MM.1S (cell line): ENCODE data around the gene LRRC18.

Source experiments
- DNase-seq: peaks from one replicate; pipeline ENCODE4 v3.0.0-alpha.2; 2015
- H2AFZ ChIP-seq: fragments of 300-600 bp; sonication (generic); 2 replicates; pipeline ENCODE4 v1.6.0; 2016; ENCODE audit warnings: antibody characterized with exemption, low read length
- H3F3A ChIP-seq: fragments of 300-600 bp; sonication (generic); 2 replicates; pipeline ENCODE4 v1.6.1; 2016; ENCODE audit warnings: mild to moderate bottlenecking, antibody characterized with exemption, low read length, moderate library complexity, mixed read lengths; ENCODE audit not compliant: insufficient read depth
- H3K27ac ChIP-seq: fragments of 300-600 bp; sonication (generic); 2 replicates; pipeline ENCODE4 v1.5.1; 2016; ENCODE audit warnings: mild to moderate bottlenecking, low read length
- H3K27me3 ChIP-seq: fragments of 300-600 bp; sonication (generic); replicated peaks from 2 replicates; pipeline ENCODE4 v1.6.0; 2016; ENCODE audit warnings: low read length; ENCODE audit not compliant: insufficient read depth
- H3K36me3 ChIP-seq: fragments of 300-600 bp; sonication (generic); replicated peaks from 2 replicates; pipeline ENCODE4 v1.6.1; 2016; ENCODE audit warnings: mild to moderate bottlenecking, low read length, mixed read lengths; ENCODE audit not compliant: insufficient read depth
- H3K4me1 ChIP-seq: fragments of 300-600 bp; sonication (generic); 2 replicates; pipeline ENCODE4 v1.6.1; 2016; ENCODE audit warnings: low read length, mixed read lengths
- H3K4me2 ChIP-seq: fragments of 300-600 bp; sonication (generic); 2 replicates; pipeline ENCODE4 v1.6.0; 2016; ENCODE audit warnings: low read depth, low read length
- H3K4me3 ChIP-seq: fragments of 300-600 bp; sonication (generic); 2 replicates; pipeline ENCODE4 v1.5.1; 2016; ENCODE audit warnings: low read length, mixed read lengths
- H3K79me2 ChIP-seq: fragments of 300-600 bp; sonication (generic); 2 replicates; pipeline ENCODE4 v1.6.1; 2016; ENCODE audit warnings: mixed run types, low read length, mixed read lengths
- H3K9ac ChIP-seq: fragments of 300-600 bp; sonication (generic); 2 replicates; pipeline ENCODE4 v1.6.1; 2016; ENCODE audit warnings: low read length, mixed read lengths
- H3K9me2 ChIP-seq: fragments of 300-600 bp; sonication (generic); replicated peaks from 2 replicates; pipeline ENCODE4 v1.6.1; 2016; ENCODE audit warnings: mild to moderate bottlenecking, low read length, mixed read lengths; ENCODE audit not compliant: insufficient read depth
- H3K9me3 ChIP-seq: fragments of 300-600 bp; sonication (generic); replicated peaks from 2 replicates; pipeline ENCODE4 v1.6.1; 2016; ENCODE audit warnings: mild to moderate bottlenecking, low read length, mixed read lengths; ENCODE audit not compliant: insufficient read depth
- H4K20me1 ChIP-seq: fragments of 300-600 bp; sonication (generic); 2 replicates; pipeline ENCODE4 v1.6.1; 2016; ENCODE audit warnings: mild to moderate bottlenecking, low read length, moderate library complexity, mixed read lengths; ENCODE audit not compliant: insufficient read depth
- EZH2 ChIP-seq: fragments of 300-600 bp; sonication (generic); optimal IDR thresholded peaks from 2 replicates; pipeline ENCODE3; 2017; ENCODE audit warnings: low read depth, mild to moderate bottlenecking, antibody characterized with exemption, low read length, mixed read lengths
- EZH2phosphoT487 ChIP-seq: fragments of 300-600 bp; sonication (generic); IDR thresholded peaks from 2 replicates; pipeline ENCODE4 v1.6.1; 2018; ENCODE audit warnings: antibody characterized with exemption, low read length
- TF ChIP-seq, protein P1 (sequence below): fragments of 300-600 bp; sonication (generic); IDR thresholded peaks from 2 replicates; pipeline ENCODE4 v1.5.1; 2016; ENCODE audit warnings: antibody characterized with exemption, low read length, mixed read lengths

The LRRC18 gene

DNA sequence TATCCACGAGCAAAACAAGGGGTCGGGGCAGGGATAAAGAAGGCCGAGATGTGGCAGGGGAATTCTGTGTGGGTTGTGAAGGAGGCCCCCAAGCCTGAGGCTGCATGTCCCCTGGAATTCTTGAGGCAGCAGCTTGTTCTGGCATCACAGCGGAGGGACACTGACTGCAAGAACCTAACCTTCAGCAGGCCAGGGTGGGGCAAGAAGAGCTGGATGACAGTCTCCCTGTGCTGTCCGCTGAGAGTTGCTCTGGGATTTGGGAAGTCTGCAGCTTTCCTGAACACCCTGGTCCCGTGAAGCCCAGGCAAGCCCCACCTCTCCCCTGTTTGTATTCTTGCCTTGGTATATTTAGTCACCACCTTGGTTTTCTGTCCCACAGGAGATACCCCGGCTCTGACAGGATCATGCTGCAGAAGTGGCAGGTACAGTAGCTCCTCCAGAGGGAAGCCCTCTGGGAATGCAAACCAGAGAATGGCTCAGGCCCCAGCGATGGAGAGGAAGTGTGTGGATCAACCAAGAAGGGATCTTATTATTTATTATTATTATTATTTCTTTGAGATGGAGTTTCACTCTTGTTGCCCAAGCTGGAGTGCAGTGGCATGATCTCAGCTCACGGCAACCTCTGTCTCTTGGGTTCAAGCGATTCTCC lies 1.9 kb upstream of the LRRC18 start:
- no peak overlapping the region for H3K4me3 ChIP-seq
- DNase-seq: no peak
- H2AFZ ChIP-seq: no peak overlapping the region
- H3K27ac ChIP-seq: no peak overlapping the region
- no peaks in the 10 kb centered on the region for H3K79me2 ChIP-seq
- H3K9ac ChIP-seq: no peak overlapping the region
- TF ChIP-seq EZH2 (no peak), EZH2phosphoT487 (no peak)
- TF ChIP-seq, protein P1, sequence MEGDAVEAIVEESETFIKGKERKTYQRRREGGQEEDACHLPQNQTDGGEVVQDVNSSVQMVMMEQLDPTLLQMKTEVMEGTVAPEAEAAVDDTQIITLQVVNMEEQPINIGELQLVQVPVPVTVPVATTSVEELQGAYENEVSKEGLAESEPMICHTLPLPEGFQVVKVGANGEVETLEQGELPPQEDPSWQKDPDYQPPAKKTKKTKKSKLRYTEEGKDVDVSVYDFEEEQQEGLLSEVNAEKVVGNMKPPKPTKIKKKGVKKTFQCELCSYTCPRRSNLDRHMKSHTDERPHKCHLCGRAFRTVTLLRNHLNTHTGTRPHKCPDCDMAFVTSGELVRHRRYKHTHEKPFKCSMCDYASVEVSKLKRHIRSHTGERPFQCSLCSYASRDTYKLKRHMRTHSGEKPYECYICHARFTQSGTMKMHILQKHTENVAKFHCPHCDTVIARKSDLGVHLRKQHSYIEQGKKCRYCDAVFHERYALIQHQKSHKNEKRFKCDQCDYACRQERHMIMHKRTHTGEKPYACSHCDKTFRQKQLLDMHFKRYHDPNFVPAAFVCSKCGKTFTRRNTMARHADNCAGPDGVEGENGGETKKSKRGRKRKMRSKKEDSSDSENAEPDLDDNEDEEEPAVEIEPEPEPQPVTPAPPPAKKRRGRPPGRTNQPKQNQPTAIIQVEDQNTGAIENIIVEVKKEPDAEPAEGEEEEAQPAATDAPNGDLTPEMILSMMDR: no peak
- no peaks in the 10 kb centered on the region for H3K27me3 ChIP-seq
- H3K4me2 ChIP-seq: no peak overlapping the region
- H3F3A ChIP-seq: no peaks in the 10 kb centered on the region
- no peaks in the 10 kb centered on the region for H3K9me2 ChIP-seq
- H3K4me1 ChIP-seq: no peaks in the 10 kb centered on the region
- H3K36me3 ChIP-seq: no peaks in the 10 kb centered on the region
- H3K9me3 ChIP-seq: no peaks in the 10 kb centered on the region
- H4K20me1 ChIP-seq: no peaks in the 10 kb centered on the region

DNA sequence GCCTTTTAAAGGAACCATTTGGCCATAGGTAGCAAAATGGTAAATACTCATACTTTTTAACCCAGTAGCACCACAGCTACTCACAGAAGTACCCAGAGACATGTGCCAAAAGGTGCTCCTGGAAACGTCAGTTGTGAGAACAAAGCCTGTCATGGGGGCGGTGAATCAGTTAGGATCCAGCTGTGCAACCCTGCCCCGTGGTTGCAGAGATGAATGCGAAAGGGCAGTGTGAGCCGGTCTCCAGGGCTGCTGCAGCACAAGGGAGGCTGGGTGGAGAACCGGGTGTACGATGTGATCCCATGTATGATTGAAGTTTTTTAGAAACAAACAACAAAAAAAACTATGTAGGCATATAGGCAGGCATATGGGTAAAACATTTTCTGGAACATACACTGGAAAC lies 1.3 kb upstream of the LRRC18 start:
- TF ChIP-seq EZH2phosphoT487: no peak
- no peak for TF ChIP-seq EZH2
- TF ChIP-seq, protein P1: no peak
- H3F3A ChIP-seq: no peaks in the 10 kb centered on the region
- H2AFZ ChIP-seq: no peak overlapping the region
- no peak overlapping the region for H3K9ac ChIP-seq
- no peak overlapping the region for H3K4me3 ChIP-seq
- H3K9me3 ChIP-seq: no peaks in the 10 kb centered on the region
- no peaks in the 10 kb centered on the region for H3K9me2 ChIP-seq
- no peaks in the 10 kb centered on the region for H3K27me3 ChIP-seq
- no peaks in the 10 kb centered on the region for H3K36me3 ChIP-seq
- no peak for DNase-seq
- no peak overlapping the region for H3K4me2 ChIP-seq
- no peaks in the 10 kb centered on the region for H3K79me2 ChIP-seq
- no peak overlapping the region for H3K27ac ChIP-seq
- H3K4me1 ChIP-seq: no peaks in the 10 kb centered on the region
- no peaks in the 10 kb centered on the region for H4K20me1 ChIP-seq

DNA sequence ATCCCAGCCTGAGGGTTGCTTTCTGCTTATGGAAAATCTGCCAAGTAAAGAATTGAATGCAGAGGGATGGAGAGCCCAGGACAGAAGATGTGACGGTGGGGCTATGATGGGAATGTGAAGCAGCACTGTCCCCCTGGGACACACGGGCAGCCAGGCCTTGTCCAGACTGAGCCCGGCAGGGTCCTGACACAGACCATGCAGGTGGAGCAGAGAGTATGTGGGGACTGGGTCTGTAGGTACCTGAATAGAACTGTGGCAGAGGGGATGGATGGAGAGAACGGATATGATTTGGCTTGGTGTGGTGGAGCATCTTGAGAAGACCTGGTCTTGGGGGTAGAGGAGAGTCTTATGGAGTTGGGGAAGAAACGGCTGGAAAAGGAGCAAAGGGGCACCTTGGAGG lies 732 bp upstream of the LRRC18 start:
- Histone ChIP-seq H3F3A (no peaks in the 10 kb centered on the region), H3K9me2 (no peaks in the 10 kb centered on the region), H3K36me3 (no peaks in the 10 kb centered on the region), H4K20me1 (no peaks in the 10 kb centered on the region), H3K27me3 (no peaks in the 10 kb centered on the region), H2AFZ (no peak overlapping the region), H3K27ac (no peak overlapping the region), H3K9ac (no peak overlapping the region), H3K4me3 (no peak overlapping the region), H3K9me3 (no peaks in the 10 kb centered on the region), H3K4me1 (no peaks in the 10 kb centered on the region), H3K79me2 (no peaks in the 10 kb centered on the region), H3K4me2 (no peak overlapping the region)
- DNase-seq: no peak
- TF ChIP-seq EZH2phosphoT487: no peak

DNA sequence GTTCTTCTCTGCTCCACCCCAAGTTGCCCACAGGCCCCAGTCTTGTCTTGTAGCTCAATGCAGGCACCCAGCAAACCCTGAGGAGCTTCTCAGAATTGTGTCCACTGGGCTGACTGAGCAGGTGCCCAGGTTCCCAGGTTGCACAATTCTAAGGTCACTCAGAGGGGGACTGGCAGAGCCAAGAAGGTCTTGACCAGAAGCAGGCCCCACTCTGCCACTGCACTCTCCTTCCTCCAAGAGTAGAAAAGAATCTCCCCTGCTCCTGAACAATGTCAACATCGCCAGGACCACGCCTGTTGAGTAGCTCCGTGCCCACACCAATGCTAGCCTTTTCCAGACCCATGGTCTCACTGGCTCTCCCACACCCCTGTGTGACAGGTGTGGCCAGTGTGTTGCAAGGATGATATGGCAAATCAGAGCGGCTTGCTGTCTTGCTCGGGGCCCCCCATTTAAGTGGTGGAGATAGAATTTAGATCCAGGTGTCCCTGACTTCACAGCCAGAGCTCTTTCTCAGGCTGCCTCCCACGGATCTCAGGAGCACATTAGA lies 577 bp downstream of the LRRC18 start:
- Histone ChIP-seq H3K9me3 (no peaks in the 10 kb centered on the region), H3F3A (no peaks in the 10 kb centered on the region), H3K4me2 (no peak overlapping the region), H3K4me3 (no peak overlapping the region), H3K4me1 (no peaks in the 10 kb centered on the region), H2AFZ (no peak overlapping the region), H3K9me2 (no peaks in the 10 kb centered on the region), H3K27me3 (no peaks in the 10 kb centered on the region), H3K27ac (no peak overlapping the region), H3K36me3 (no peaks in the 10 kb centered on the region), H3K9ac (no peak overlapping the region), H4K20me1 (no peaks in the 10 kb centered on the region), H3K79me2 (no peaks in the 10 kb centered on the region)
- no peak for DNase-seq
- TF ChIP-seq EZH2phosphoT487: no peak
- TF ChIP-seq EZH2: no peak
- TF ChIP-seq, protein P1: no peak
